Uterus (tissue), 4 donors: ENCODE data around the gene FAM72B. TPM values are rescaled to one million over a fixed set of nuclear protein-coding genes. Genes with fewer than 3 reads are reported as not detected.
"Not testable (repeated sequence)": the region's sequence is repeated elsewhere in the genome, so short reads cannot be mapped to it uniquely, and the experiment has no call there.

Source experiments
- DNase-seq, 2 donors: peaks; one replicate each; pipeline ENCODE4 v3.0.0-alpha.2; 2019 to 2020
- H3K27ac ChIP-seq, 2 donors: fragments of 200-600 bp; sonication (generic); 1 replicate in 1 of 2; 2 replicates in 1 of 2; pipeline ENCODE4 v1.5.1; 2016 to 2018
- H3K27me3 ChIP-seq, 2 donors: fragments of 200-600 bp; sonication (generic); one replicate each; pipeline ENCODE4 v1.5.1; 2018 to 2019; ENCODE audit warnings: control low read depth in 1 of 2
- H3K36me3 ChIP-seq, 2 donors: fragments of 200-600 bp; sonication (generic); one replicate each; pipeline ENCODE4 v1.5.1; 2019; ENCODE audit warnings: control low read depth in 1 of 2
- H3K4me1 ChIP-seq, 2 donors: fragments of 200-600 bp; sonication (generic); one replicate each; pipeline ENCODE4 v1.5.1; 2018 to 2019; ENCODE audit warnings: control low read depth in 1 of 2
- H3K4me3 ChIP-seq, 2 donors: fragments of 200-600 bp; sonication (generic); 1 replicate in 1 of 2; 2 replicates in 1 of 2; pipeline ENCODE4 v1.5.1; 2018 to 2019; ENCODE audit warnings: mild to moderate bottlenecking in 1 of 2
- H3K9me3 ChIP-seq, 2 donors: fragments of 200-600 bp; sonication (generic); one replicate each; pipeline ENCODE4 v1.5.1; 2019; ENCODE audit warnings: control low read depth in 1 of 2
- POLR2A ChIP-seq, 2 donors: fragments of 450-650 bp; IDR thresholded peaks; one replicate each; pipeline ENCODE4 v1.6.1; 2016; ENCODE audit warnings: antibody characterized with exemption in 2 of 2, mild to moderate bottlenecking in 1 of 2, moderate library complexity in 1 of 2
- intact Hi-C: fragments of 100-400 bp; cut with DNase I; formaldehyde crosslinking; loops from one replicate; pipeline ENCODE4 v1.15.1; 2023; ENCODE audit warnings: low total_unique reads
- total RNA-seq, 4 donors: library from RNA; depleted of rRNA in 3 of 4; stranded (reverse); fragments of >200 nt in 3 of 4; gene quantifications; one replicate each; pipeline versions ENCODE4 v1.1.0 to v1.2.4, GENCODE V29; 2014 to 2023
- donor health status: DM: yes; HTN: yes; CAD: no.

Gene FAM72B
- total RNA-seq, result 1 to 10 TPM in 2 of 4 donors, not detected in 2; 1.0 to 4.6 TPM

DNA sequence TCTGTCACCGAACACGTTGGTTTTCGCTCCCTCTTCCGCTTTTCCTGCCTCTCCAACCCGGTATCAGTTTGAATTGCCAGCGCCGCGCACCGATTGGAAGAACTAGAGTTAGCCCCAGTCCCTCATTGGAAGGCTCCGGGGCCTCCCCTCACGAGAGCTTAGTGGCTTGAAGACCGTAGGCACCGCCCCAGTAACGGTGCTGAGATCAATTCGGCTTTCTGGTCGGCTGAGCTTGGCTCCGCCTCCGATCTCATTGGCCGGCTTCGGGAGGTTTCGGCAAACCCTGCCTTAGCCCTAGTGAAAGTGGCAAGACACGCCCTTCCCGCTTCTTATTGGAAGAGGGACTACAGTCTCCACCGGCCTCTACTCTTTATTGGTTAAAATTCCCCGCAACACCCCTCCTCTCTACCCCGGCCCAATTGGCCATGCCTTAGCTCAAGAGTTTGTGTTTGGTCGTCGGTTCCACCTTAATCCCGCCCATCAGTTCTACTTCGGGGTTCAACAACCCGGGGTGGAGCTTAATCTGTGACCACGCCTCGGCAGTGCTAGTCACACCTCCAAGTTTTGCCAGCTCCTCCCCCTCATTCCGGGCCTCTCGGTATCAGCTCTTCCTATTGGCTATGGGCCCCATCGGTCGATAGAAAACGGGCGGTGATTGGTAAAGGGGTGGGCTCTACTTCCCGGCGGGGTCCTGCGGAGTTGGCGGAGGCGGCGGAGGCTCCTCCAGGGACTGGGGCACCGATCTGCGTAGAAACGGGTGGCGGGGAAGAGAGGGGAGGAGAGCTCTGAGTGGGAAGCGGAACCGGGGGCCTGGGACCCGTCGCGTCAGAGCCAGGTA is at the start of gene FAM72B, which contains the start of gene SRGAP2C:
FAM72B (minus strand) TSS at position 51 of the 838 bp plus-strand sequence. CDS start 851 bp downstream, outside the sequence.
SRGAP2C (plus strand) TSS at position 686 of the 838 bp plus-strand sequence. CDS start 2,472 bp downstream, outside the sequence.
- peak within 1 kb of the TSS; percentile 71 to 87 for H3K27ac ChIP-seq
- H3K4me3 ChIP-seq, result peak within 1 kb of the TSS; percentile 26 to 51
- H3K36me3 ChIP-seq, H3K9me3 ChIP-seq, H3K4me1 ChIP-seq, H3K27me3 ChIP-seq, intact Hi-C loops: not testable (repeated sequence)
- peak; percentile 63 to 74 for TF ChIP-seq POLR2A (IDR thresholded peaks at IDR 0.05)
- DNase-seq, result peak; percentile 94 to 98

DNA sequence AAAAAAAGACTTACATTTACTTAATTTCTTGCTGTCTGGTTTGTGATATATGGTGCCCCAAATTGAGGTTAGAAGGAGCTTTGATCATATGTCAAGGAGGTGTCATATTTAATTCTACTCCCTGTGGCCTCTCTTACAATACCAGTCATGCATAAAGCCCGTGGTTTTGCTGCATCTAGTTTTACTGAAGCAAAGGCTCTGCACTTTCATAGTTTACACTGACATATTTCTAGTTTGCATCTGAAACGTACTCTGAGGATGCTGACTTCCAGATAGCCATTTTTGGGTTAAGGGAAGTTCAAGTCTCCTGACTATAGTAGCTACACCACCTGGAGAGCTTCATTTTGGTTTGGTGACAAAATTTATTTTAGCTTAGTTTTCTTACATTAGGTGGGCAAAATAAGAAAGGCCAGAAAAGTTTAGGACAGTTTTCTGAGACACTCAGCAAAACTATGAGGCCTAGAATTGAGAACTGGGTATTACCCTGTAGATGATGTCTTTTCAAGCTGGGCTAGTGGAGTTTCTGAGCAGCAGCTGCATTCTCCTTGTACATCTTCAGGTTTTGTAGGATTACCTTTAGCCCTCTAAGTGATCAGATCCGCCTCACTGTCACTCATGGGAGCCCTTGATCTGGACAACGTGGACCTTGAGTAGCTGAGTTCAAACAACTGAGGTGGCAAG is 48.4 kb upstream of the FAM72B start:
- DNase-seq, H3K36me3 ChIP-seq, H3K9me3 ChIP-seq, H3K27me3 ChIP-seq, H3K4me1 ChIP-seq, H3K4me3 ChIP-seq, intact Hi-C loops, H3K27ac ChIP-seq: not testable (repeated sequence)

DNA sequence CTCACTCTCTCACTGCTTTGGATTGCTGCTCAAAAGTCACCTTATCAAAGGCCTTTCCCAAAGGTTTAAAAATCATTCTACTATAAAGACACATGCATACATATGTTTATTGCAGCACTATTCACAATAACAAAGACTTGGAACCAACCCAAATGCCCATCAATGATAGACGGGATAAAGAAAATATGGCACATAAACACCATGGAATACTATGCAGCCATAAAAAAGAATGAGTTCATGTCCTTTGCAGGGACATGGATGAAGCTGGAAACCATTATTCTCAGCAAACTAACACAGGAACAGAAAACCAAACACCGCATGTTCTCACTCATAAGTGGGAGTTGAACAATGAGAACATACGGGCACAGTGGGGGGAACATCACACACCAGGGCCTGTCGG is 46.5 kb upstream of the FAM72B start:
- H3K4me1 ChIP-seq, intact Hi-C loops, DNase-seq, H3K4me3 ChIP-seq, H3K36me3 ChIP-seq, H3K9me3 ChIP-seq, H3K27ac ChIP-seq, H3K27me3 ChIP-seq: not testable (repeated sequence)

DNA sequence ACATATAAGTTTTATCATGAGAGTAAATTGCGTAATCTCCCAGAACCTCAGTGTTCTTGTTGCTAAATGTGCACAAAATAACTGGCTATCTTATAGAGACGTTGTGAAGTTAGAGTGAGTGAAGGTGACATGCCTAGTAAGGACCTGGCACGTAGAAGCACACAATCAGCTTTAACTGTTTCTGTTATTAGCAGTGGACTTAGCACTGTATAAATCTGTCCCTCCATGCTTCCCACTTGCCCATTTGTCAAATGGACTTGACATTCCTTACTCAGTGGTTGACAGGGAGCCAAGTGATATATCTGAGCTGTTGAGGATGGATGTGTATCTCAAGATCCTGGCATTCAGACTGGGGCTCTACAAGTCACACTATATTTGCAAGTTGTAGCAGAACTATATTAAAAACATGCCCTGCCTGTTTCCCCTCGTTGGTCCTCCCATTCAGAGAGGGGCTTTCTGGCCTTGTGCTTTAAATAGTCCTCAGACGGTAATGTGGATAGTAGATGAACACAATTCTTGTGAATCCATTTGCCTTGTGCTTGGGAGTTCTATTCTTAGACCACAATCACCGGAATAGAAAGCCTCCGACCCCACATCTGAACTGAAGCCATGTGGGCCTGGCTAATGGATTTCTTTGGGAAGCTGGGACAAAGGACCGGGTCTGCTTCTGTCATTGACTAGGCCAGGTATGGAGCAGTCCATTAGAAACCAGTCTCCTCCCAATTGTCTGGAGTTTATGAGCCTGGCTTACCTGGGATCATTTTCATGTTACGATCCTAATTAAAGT is 43.6 kb upstream of the FAM72B start:
- H3K4me3 ChIP-seq, H3K36me3 ChIP-seq, H3K27ac ChIP-seq, H3K27me3 ChIP-seq, H3K4me1 ChIP-seq, H3K9me3 ChIP-seq, DNase-seq, intact Hi-C loops: not testable (repeated sequence)

DNA sequence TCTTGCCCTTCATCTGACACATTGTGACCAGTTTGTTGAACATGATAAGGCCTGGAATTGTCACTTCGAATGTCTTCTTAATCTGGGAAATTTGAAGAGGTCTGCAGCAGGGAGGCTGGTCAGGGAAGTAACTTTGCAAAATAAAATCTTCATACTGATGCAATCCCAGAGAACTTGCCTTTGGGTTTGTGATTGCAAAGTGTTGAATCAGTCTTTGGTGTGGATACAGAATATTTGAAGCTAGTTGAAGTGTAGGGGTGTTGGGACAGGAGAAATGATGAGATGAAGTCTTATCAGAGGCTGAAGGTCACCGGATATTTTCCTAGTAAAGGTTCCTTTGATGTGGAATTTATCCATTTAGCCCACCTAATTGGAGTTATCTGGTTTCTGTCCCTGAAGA is 42.8 kb upstream of the FAM72B start:
- intact Hi-C loops, H3K36me3 ChIP-seq, H3K4me3 ChIP-seq, H3K9me3 ChIP-seq, H3K27ac ChIP-seq, DNase-seq, H3K4me1 ChIP-seq, H3K27me3 ChIP-seq: not testable (repeated sequence)

DNA sequence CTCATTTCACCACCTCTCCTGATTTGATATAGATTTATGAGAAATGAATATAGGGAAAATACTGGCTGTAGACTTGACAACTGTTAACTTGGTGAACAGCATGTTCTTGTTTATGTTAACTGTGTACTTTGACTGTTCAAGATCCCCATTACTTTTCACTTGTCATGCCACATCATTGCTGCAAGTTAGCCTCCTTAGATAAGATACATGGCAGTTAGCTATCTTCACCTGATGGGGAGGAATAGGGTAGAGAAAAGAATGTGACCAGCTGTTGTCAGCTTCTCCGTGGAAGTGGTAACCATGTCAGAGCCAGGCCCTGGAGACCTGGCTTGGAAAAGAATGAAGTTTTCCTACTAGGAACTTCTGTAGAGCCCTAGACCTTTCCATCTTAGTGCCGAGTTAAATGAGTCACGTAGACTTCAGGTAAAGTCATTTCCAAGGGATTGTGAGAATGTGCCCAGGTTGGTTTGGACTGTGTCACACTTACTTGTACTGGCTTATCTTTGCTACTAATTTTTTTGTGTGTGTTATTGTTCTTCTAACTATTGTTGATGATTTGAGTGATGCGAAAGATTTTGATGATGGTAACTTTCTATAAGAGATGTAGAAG is 42.3 kb upstream of the FAM72B start:
- H3K9me3 ChIP-seq, H3K27me3 ChIP-seq, DNase-seq, H3K27ac ChIP-seq, H3K4me3 ChIP-seq, H3K4me1 ChIP-seq, intact Hi-C loops, H3K36me3 ChIP-seq: not testable (repeated sequence)

DNA sequence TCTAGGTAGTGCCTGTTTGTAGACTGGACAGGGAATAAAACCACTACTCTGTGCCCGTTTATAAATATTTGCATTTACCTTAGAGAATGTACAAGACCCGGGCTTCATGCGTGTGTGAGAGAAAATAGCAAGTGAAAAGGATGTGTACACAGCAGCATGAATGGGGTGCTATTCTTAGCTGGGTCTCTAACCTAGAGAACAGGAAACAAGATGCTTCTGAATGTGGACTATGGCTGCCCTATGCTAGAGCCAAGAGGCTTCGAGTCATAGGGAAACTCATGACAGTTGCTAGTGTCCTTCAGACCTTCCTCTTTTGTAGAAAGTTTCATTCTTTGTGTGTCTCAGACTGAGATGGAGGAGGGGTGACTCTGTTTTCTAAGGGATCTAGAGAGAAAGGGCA is 40.6 kb upstream of the FAM72B start:
- DNase-seq, intact Hi-C loops, H3K27ac ChIP-seq: not testable (repeated sequence)

DNA sequence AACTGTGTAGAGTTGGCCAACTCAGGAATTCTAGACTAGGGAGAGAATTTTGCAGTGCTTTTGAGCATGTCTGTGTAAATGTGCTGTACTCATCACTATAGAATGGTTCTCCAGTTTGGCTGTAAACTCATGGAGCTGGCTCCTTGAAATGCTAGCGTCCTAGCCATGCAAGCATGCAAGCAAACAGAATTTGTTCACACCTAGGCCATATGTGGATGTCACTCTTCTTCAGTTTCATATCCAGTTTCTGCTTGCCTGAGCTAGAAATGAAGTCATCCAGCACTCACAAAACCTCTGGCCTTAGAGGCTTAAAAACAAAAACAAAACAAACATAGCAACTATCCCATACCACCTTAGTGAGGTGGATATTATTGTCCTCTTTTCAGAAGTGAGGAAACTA is 37.6 kb upstream of the FAM72B start:
- DNase-seq, H3K4me3 ChIP-seq, H3K4me1 ChIP-seq, H3K27ac ChIP-seq, intact Hi-C loops, H3K36me3 ChIP-seq, H3K27me3 ChIP-seq, H3K9me3 ChIP-seq: not testable (repeated sequence)

More for the DNA sequence above, 40.6 kb upstream of the FAM72B start:
- H3K9me3 ChIP-seq, H3K27me3 ChIP-seq, H3K36me3 ChIP-seq, H3K4me1 ChIP-seq, H3K4me3 ChIP-seq: not testable (repeated sequence)

DNA sequence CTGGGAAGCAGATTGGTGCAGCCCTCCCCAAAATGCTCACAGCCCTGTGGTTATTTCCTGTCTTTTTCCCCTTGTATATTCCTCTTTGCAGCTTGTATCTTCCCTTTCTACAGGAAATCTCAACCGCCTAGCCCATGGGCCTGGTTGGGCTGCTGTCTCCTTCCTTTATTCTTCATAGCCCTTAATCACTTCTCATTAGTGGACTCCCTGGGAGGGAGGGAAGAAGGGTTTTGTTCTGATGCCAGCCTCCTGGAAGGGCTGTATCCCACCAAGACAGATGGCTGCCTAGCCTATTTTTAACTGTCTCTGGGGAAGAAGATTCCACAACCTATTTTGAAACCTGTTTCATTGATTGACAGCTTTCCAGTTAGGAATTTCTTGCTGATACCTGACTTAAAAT is 32.5 kb upstream of the FAM72B start:
- H3K4me3 ChIP-seq, DNase-seq, H3K4me1 ChIP-seq, H3K36me3 ChIP-seq, H3K27me3 ChIP-seq, H3K9me3 ChIP-seq, intact Hi-C loops, H3K27ac ChIP-seq: not testable (repeated sequence)

DNA sequence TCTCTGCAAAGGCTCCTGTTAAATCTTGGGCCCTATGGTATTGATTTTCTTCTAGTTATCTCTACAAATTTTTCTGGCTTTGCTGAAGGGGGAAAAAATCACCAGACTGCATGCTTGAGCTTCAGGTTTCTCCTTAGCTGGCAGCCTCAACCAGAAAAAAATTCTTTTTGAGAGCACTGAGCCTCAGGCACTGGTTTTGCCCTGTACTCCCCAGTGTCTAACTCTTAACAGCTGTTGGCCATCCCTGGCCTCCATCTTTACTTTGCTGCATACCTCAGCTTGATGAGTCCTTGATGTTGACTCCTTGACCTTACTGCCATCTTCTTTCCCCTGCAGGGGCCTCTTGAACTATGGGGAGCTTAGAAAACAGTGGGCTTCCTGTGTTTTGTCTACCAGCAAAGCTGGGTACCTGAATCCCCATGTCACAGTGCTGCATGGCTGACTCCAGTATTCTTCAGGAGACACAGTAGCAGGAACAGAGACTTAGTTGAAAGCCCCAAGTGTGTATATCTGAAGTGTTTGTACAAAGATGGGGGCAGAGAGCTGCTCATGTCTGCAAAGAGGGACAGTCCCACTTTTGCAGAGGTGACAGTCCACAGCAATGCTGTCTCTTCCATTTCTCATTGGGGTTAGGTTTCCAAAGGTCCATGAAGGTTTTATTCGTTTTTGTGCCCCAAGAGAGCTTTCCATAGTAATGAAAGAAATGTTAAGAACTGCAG is 31.7 kb upstream of the FAM72B start:
- DNase-seq, H3K27ac ChIP-seq, intact Hi-C loops, H3K27me3 ChIP-seq, H3K4me1 ChIP-seq, H3K4me3 ChIP-seq, H3K36me3 ChIP-seq, H3K9me3 ChIP-seq: not testable (repeated sequence)

DNA sequence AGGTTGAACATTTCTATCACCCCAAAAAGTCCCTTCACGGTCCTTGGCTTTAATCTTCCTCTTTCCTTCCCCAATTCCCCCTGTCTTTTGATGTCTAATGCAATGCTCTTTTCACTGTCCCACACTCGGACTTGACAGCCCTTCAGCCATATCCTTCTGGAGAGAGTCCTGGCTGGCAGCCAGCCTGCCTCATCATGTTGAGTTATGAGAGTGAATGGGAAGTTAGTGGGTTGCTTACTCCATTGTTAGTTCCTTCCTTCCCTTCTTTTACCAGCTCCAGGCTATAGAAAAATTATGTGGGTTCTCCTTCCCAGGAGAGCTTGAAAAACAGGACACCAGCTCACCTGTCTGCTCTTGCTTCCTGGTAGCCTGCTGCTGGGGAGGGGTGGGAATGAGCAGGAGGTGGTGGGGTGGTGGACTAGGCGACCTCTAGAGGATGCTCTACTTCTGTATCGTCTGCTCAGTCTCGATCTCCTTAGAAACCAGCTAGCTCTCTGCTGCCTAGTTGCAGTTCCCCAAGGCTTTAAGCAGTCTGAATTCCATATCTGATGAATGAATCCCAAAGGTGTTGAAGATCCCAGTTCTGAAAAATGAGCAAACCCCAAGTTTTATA is 30.5 kb upstream of the FAM72B start:
- H3K27ac ChIP-seq, H3K36me3 ChIP-seq, H3K4me3 ChIP-seq, H3K27me3 ChIP-seq, DNase-seq, intact Hi-C loops, H3K4me1 ChIP-seq, H3K9me3 ChIP-seq: not testable (repeated sequence)

DNA sequence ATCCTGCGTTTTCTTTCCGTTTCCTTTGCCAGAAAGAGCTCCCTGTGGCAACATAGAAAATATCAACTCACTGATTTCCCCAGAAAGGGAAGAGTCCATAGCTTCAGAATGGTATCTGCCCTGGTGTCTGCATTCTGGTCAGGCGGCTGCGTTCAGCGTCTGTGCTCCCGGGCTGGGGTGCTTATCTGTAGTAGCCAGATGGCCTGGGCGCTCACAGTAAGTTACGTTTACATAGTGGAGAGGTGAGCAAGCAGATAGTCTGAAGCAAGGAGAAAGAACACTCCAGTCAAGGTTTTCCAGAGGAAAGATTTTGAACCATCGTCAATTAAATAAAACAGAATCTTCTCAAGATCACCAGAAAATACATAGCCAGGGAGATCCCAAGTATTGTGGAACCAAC is 29.4 kb upstream of the FAM72B start:
- intact Hi-C loops, H3K27ac ChIP-seq, DNase-seq: not testable (repeated sequence)

More for the DNA sequence above, 29.4 kb upstream of the FAM72B start:
- H3K27me3 ChIP-seq, H3K9me3 ChIP-seq, H3K36me3 ChIP-seq, H3K4me3 ChIP-seq, H3K4me1 ChIP-seq: not testable (repeated sequence)
